GM10266 (cell line): ENCODE data around the gene AHI1.
A peak's percentile ranks its signal among the peaks of the same experiment; 100 is the strongest.

Source experiments
- DNase-seq: peaks from one replicate; pipeline ENCODE4 v3.0.0; 2012; ENCODE audit errors: extremely low spot score
- TF ChIP-seq, protein P1 (sequence below): IDR thresholded peaks from 2 replicates; pipeline ENCODE4 v1.5.1; 2012; ENCODE audit warnings: mild to moderate bottlenecking, low read depth; ENCODE audit not compliant: control insufficient read depth, insufficient read depth; ENCODE audit errors: missing control alignments

The AHI1 gene

DNA sequence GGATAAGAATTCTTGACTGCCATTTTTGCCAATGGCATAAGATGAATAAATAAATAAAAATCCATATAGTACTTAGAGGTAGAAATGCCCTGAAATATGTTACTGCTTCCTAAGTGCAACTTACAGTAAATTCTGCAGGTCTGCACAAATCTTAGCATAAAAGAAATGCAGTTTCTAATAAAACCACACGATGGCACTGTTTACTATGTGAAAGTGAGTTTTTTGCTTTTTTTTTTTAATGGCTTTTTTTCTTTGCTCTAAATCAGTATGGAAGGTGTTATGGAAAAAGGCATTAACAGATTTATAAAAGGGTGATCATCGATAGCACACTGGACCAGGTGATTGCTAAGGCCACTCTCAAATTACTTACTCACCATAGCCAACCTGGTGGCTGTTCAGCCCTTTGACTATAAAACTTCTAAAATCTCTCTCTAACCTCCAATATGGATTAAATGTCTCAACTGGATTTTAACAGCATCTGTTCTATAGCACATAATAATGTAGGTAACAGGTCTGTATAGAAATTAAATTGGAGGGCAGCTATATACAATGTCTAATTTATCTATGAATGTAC lies 45.8 kb downstream of the AHI1 start:
- DNase-seq: no peak
- TF ChIP-seq, protein P1, sequence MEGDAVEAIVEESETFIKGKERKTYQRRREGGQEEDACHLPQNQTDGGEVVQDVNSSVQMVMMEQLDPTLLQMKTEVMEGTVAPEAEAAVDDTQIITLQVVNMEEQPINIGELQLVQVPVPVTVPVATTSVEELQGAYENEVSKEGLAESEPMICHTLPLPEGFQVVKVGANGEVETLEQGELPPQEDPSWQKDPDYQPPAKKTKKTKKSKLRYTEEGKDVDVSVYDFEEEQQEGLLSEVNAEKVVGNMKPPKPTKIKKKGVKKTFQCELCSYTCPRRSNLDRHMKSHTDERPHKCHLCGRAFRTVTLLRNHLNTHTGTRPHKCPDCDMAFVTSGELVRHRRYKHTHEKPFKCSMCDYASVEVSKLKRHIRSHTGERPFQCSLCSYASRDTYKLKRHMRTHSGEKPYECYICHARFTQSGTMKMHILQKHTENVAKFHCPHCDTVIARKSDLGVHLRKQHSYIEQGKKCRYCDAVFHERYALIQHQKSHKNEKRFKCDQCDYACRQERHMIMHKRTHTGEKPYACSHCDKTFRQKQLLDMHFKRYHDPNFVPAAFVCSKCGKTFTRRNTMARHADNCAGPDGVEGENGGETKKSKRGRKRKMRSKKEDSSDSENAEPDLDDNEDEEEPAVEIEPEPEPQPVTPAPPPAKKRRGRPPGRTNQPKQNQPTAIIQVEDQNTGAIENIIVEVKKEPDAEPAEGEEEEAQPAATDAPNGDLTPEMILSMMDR: peak; percentile 57

DNA sequence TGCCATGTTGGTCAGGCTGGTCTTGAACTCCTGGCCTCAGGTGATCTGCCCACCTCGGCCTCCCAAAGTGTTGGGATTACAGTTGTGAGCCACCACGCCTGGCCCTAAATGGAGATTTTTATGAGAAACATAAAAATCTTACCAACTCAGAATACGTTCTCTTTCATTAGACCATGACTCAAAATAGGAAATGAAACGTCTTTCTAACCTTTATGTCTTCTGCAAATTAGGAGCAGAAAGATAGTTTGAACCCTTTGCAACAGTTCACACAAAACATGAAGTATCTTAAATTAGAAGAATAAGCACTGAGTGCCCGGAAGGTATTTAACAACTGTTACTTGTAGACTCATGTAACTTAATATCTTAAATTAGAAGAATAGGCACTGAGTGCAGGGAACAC lies 48.3 kb downstream of the AHI1 start:
- DNase-seq: no peak
- TF ChIP-seq, protein P1: no peak

DNA sequence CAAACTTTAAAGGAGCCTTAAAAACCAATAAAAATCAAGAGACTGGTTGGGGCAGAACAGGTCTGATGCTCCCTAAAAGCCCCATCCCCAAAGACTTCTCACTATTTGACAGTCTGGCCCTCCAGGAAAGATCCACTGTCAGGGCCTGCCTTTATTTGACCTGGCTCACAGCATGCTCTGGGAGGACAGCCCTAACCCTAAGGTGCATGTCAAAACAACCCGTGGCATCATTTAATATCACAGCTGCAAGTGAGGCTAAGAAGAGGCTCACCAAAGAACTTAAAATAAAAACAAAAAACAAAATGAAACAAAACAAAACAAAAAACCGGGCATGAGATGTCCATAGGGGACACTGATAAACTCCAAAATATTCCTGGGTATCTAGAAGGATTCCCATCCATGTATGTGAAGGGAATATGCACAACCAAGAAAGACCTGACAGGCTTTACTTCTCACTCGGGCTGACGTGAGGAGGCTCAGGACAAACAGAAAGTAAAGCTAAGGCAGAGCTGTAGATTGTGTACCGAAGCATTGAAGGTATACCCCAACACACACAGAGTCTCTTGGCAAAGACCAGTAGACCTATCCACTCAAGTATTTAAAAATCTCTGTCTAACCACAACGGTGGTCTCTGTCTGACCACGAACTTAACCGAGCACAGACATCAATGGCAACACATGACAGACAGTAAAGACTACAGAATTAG lies 57.3 kb downstream of the AHI1 start:
- TF ChIP-seq, protein P1: no peak
- DNase-seq: no peak

DNA sequence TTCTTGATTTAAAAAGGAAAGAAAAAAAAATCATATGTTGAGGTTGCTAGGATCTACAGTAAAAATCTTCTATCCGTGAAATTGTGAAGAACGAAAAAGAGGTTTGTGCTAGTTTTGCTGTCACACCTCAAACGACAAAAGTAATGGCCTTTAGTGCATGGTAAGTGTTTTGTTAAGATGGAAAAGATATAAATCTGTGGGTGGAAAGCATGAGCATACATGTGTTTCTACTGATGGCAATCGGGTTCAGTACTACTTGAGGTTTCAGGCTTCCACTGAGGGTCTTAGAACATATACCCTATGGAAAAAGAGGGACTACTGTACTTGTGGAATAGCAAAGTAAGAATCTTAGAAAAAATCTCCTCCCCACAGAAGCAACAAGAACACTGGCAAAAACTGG lies 58.0 kb downstream of the AHI1 start:
- DNase-seq: no peak
- TF ChIP-seq, protein P1: no peak

DNA sequence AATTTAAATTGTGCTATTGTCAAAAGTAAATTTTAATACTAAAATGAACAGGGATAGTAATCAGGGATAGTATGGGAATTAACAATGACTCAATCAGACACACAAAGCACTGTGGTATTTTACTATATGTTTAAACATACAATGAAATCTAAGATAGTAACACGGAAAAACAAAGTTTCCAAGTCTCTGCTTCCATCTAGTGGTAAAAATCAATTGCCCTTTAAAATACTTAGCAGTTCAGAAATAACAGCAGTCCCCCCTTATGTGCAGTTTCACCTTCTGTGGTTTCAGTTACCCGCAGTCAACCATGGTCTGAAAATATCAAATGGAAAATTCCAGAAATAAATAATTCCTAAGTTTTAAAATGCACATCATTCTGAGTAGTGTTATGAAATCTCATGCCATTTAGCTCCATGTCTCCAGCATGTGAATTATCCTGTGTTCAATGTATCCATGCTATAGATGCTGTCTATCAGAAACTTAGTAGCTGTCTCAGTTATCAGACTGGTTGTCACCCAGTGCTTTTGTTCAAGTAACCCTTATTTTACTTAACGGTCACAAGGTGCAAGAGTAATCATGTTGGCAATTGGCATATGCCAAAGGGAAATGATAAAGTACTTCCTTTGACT lies 58.5 kb downstream of the AHI1 start:
- TF ChIP-seq, protein P1: peak; percentile 59
- DNase-seq: peak; percentile 16

DNA sequence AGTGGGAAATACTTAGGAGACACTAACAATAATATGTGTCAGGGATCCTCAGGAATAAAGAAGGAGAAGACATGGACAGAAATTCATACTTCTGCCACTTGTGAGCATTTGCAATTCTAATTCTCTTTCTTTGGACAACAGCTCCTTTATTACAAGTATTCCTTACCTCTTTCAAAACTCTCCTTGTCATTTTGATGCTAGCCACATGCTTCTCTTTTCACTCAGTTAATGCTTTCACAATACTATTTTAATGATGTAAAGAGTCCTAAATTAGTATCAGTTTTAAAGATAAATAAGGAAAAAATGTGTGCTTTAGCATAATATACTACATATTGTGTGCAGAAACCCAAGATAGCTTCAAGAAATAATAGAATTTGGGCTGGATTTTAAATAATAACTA lies 62.5 kb downstream of the AHI1 start:
- DNase-seq: no peak
- TF ChIP-seq, protein P1: no peak

DNA sequence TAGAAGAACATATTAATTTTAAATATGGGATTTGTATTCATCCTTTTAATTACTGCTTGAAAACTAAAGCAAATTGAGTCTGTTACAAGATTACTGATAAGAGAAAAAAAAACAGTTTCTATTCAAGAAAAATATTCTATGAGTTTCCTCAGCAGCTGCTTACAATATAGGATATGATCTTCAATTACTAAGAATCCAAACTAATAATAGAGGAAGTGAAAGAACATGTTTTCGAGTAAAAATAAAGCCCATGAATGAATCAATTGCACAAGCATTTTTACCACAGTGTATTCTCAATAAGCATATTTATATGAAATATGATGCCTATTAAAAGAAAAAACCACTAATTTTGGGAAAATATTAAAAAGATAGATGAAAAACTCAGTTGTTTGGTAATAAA lies 63.4 kb downstream of the AHI1 start:
- peak; percentile 10 for DNase-seq
- TF ChIP-seq, protein P1: no peak
